Globus pallidus (tissue), 1 donor: ENCODE measurements around the gene ZNF500.
A peak's percentile ranks its signal among the peaks of the same experiment; 100 is the strongest.

ENCODE experiments used
- DNase-seq: peaks from one replicate; pipeline ENCODE4 v3.0.0-alpha.2; 2015; ENCODE audit warnings: low spot score

ZNF500 gene

GRCh38 chr16:4772351-4772750 lies 5.4 kb upstream of the ZNF500 start:
- no peak for DNase-seq

- DNase-seq, result no peak
Measured at GRCh38 chr16:4771646-4772045, 4.7 kb upstream of the ZNF500 start.

- DNase-seq, result no peak
Measured at GRCh38 chr16:4769306-4769638, 2.3 kb upstream of the ZNF500 start.

DNA sequence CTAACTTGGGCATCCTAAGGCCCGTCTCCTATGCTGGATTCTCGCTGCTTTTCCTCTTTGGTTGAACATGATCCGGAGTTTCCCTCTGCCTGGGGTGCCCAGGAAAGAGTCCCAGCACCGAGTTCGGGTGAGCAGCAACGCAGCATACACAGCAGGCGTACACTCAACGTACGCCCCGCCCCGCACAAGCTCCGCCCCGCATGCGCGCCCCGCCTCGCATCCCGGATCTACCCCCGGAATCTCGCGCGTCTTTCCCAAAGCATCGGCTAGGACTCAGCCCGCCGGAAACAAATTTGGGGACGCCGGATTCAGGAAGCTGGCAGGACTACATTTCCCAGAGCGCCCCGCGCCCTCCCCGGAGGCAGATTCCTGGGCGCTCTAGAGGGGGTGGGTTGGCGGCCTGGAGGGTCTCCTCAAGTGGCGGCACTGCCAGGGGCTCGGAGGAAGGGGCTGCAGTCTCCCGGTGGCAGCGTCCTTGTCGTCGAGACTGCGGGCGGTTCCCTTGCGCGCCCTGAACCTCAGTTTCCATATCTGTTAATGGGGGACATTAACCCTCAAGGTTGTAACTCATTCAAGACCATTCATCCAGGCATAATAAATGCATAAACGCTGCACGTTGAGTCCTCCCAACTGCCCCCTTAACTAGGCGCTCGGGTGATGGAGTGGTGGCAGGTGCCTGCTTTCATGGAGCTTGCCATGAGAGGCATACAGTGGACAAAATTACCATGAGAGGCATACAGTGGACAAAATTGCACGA lies 1.8 kb upstream of the ZNF500 start:
- peak; percentile 96 for DNase-seq

- peak; percentile 25 for DNase-seq
Measured at GRCh38 chr16:4767872-4768548, 1.0 kb upstream of the ZNF500 start.

- no peak for DNase-seq
Measured at GRCh38 chr16:4765511-4766474, 1.2 kb downstream of the ZNF500 start.

DNA sequence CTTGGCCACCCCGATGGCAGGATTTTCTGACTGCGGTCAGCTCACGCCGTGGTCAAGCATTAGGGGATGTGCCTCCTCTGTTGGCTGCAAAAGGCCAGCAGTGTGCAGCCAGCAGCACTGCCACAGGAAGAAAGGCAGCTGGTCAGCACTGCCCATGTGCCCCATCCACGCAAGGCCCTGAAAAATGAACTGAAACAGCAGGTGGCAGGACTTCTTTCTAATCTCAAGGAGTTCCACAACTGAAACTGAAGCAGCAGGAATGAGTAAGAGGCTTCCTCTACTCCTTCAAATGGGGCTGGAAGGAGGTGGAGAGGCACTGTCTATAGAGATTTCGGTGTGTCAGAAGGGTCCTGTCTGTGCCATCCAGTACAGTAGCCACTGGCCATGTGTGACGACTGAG lies 3.2 kb downstream of the ZNF500 start:
- no peak for DNase-seq

- no peak for DNase-seq
Measured at GRCh38 chr16:4762205-4762604, 4.8 kb downstream of the ZNF500 start.

DNA sequence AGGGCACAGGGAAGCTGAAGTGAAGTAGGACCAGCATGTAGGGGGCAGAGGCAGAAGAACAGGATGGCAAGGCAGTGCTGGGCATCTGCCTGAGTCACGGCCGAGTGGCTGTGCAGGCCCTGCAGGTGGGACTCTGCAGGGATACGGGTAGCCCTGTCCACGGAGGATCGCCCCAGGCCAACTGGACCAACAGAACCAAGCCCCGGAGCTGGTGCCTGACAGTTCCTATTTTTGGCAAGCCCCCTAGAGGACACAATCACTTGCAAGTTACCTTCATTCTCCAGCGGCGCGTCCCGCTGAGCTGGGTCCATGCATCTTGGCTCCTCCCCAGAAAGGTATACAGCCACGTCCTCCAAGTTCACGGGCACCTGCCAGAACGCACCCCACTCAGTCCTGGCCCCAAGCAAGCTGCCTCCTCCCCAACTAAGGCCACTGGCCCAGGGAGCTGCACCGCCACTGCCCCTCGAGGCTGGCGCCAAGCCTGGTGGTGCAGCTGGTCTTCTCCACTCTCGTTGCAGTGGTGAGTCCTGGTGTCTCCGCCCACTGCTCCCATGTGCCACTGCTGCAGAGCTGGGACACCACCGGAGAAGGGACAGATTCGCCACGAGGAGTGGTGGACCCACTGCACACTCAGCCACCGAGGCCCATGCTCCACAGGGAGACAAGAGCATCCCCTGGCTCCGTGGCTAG lies 6.6 kb downstream of the ZNF500 start:
- no peak for DNase-seq

DNA sequence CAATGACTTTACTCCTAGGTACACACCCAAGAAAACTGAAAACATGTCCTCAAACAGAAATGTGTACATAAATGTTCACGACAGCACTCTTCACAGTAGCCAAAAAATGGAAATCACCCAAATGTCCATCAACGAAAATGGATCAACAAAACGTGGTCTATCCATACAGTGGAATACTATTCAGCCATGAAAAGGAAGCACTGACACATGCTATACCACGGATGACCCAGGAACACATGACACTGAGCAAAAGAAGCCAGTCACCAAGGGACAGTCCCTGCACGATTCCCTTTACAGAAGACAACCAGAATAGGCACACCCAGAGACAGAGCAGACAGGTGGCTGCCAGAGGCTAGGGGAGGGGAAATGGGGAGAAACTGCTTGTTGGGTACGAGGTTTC lies 11.3 kb downstream of the ZNF500 start:
- DNase-seq, result no peak

GRCh38 chr16:4754865-4755264 lies 12.1 kb downstream of the ZNF500 start:
- no peak for DNase-seq

- DNase-seq, result no peak
Measured at GRCh38 chr16:4753227-4753626, 13.7 kb downstream of the ZNF500 start.

GRCh38 chr16:4752351-4753100 lies 14.4 kb downstream of the ZNF500 start:
- DNase-seq, result no peak

DNA sequence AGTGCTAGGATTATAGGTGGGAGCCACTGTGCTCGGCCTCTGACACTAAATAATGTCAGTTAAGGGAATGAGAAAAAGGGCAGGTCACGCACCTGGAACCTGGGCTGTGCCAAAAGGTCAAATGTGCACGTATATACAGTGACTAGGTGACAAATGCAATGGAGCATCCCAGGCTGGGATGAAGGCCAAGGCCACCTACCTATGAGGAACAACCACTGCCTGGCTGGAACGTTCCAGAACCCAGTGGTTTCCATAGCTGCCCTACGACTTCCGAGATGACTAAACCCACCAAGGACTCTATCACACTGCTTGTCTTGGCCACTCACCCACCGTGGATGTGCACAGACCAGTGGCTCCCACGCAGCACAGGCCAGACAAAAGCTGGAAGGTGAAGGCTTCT lies 16.1 kb downstream of the ZNF500 start:
- no peak for DNase-seq

DNA sequence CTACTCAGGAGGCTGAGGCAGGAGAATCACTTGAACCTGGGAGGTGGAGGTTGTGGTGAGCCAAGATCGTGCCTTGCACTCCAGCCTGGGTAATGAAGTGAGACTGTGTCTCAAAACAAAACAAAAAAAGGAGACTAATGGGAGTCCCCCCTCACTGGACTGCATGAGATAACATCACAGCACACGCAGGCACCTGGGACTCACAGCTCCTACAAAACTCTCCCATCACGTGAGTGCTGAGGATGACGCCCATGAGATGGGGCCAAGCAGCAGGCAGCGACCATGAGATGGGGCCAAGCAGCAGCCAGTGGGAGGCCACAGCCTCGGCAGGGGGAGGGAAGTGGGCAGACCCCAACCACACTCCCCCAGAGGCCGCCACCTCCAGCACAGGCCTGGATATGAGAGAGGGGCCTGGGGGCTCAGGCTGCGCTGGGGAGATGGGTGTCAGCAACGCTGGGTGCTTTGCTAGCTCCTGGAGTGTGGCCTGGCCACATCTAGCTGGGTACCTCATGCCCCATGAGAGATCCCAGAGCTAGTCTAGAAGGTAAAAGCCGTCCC lies 17.2 kb downstream of the ZNF500 start:
- no peak for DNase-seq

- no peak for DNase-seq
Measured at GRCh38 chr16:4748682-4749411, 18.1 kb downstream of the ZNF500 start.

DNA sequence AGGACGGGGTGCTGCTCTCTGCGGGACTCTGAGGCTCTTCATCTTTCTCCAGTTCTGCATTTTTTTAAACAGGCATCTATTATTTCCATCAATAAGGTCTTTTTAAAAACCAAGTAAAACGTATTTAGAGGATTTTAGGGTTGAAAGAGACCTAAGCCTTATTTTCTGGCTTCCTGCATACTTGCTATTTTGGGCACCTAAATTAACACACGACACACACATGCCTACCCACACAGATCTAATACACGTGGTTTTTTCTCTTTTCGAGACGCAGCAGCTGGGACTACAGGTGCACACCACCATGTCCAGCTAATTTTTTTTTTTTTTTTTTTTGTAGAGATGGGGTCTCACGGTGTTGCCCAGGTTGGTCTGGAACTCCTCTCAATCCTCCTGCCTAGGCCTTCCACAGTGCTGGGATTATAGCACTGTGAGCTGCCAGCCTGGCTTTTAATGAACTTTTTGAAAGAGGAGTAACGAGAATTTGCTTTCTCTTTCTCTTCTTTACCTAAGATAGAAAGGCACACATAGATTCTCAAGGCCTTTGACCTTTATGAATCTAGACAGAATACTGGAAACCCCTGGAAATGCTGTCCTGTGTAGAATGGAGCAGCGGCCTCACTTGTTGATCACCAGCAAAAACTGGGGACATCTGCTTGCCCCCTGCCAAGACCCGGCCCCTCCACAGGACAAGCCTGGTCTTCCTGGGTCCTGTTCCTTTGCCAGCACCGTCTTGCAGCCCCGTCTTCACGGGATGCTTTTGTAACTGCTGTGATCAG lies 18.9 kb downstream of the ZNF500 start:
- no peak for DNase-seq

DNA sequence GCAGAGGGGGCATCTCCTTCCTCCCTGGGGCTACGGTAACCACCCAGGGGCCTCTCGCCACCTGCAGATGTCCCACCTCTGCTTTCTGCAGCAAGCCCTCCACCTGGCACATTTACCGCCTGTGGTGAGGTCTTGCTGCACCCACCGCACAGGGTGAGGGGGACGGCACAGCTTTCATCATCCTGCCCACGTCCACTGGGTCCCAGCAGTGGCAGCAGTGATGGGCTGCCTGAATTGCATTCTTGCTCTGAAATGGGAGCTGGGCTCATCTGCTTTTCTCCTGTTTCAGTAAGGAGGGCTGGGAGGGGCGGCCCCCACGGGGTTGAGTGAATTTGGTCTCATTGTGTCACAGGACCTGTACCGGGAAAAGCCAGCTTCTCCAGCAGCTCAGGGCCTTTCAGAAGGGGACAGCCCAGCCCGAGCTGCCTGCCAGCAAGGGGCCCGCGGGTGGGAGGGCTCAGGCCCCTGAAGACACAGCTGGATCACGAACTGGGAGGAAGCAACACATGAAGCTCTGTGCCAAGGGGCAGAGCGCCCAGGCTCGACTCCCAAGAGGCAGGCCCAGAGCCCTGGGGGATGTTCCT lies 19.9 kb downstream of the ZNF500 start:
- no peak for DNase-seq

DNA sequence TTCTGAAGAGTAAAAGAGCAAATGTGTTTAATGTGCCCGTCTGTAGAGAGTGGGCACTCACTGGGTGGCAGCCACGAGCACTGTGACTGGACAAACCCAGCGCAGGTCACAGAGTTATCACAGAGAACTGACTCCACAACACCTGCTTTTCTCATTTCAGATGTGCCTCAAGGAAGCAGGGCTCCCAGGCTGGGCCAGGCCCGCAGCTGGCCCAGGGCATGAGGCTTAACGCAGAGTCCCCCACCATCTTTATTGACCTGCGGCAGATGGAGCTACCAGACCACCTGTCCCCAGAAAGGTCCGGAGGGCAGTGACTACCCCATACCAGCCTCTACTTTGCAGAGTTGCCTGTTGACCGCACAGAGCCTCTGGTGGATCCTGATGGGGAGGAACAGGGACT lies 20.7 kb downstream of the ZNF500 start:
- DNase-seq, result no peak
